Loucy (cell line): ENCODE data around the gene VIPR2.
"Not testable (repeated sequence)": the region's sequence is repeated elsewhere in the genome, so short reads cannot be mapped to it uniquely, and the experiment has no call there.

Experiments
- H2AFZ ChIP-seq: fragments of 200-600 bp; sonication (generic); 2 replicates; pipeline ENCODE4 v1.6.0; 2016; ENCODE audit warnings: antibody characterized with exemption, mild to moderate bottlenecking, low read length, moderate library complexity
- H3F3A ChIP-seq: fragments of 200-600 bp; 2 replicates; pipeline ENCODE4 v1.6.0; 2016; ENCODE audit warnings: antibody characterized with exemption, low read depth, mild to moderate bottlenecking
- H3K27me3 ChIP-seq: fragments of 200-600 bp; sonication (generic); 2 replicates; pipeline ENCODE4 v1.6.1; 2014; ENCODE audit warnings: low read length, mild to moderate bottlenecking; ENCODE audit not compliant: insufficient read depth, poor library complexity, severe bottlenecking
- H3K36me3 ChIP-seq: fragments of 200-600 bp; sonication (generic); 2 replicates; pipeline ENCODE4 v1.6.1; 2016; ENCODE audit warnings: low read length; ENCODE audit not compliant: insufficient read depth
- H3K4me1 ChIP-seq: fragments of 200-600 bp; sonication (generic); 2 replicates; pipeline ENCODE4 v1.5.1; 2014; ENCODE audit warnings: low read length, mild to moderate bottlenecking; ENCODE audit not compliant: insufficient read depth, poor library complexity, severe bottlenecking
- H3K4me2 ChIP-seq: fragments of 200-600 bp; sonication (generic); 2 replicates; pipeline ENCODE4 v1.6.0; 2014; ENCODE audit warnings: antibody characterized with exemption, low read length, low read depth, mild to moderate bottlenecking; ENCODE audit not compliant: poor library complexity, severe bottlenecking
- H3K4me3 ChIP-seq: fragments of 200-600 bp; sonication (generic); 2 replicates; pipeline ENCODE4 v1.5.1; 2014; ENCODE audit warnings: low read length, mild to moderate bottlenecking, mixed read lengths; ENCODE audit not compliant: poor library complexity, severe bottlenecking
- H3K79me2 ChIP-seq: fragments of 200-600 bp; sonication (generic); 2 replicates; pipeline ENCODE4 v1.6.1; 2014; ENCODE audit warnings: low read length; ENCODE audit not compliant: insufficient read depth
- H3K9ac ChIP-seq: fragments of 200-600 bp; sonication (generic); 2 replicates; pipeline ENCODE4 v1.6.0; 2014; ENCODE audit warnings: mild to moderate bottlenecking, low read depth, low read length, moderate library complexity; ENCODE audit not compliant: poor library complexity, severe bottlenecking
- H3K9me2 ChIP-seq: fragments of 200-600 bp; sonication (generic); replicated peaks from 2 replicates; pipeline ENCODE4 v1.6.1; 2016; ENCODE audit warnings: low read depth, low read length, mixed read lengths
- H3K9me3 ChIP-seq: fragments of 200-600 bp; sonication (generic); 2 replicates; pipeline ENCODE4 v1.6.1; 2014; ENCODE audit warnings: mild to moderate bottlenecking, antibody characterized with exemption, low read length, low read depth; ENCODE audit not compliant: insufficient read depth
- H4K20me1 ChIP-seq: fragments of 200-600 bp; sonication (generic); 2 replicates; pipeline ENCODE4 v1.6.0; 2014; ENCODE audit warnings: antibody characterized with exemption, low read length, mild to moderate bottlenecking; ENCODE audit not compliant: insufficient read depth, poor library complexity, severe bottlenecking
- EZH2phosphoT487 ChIP-seq: fragments of 200-600 bp; IDR thresholded peaks from 2 replicates; pipeline ENCODE4 v1.6.1; 2018; ENCODE audit warnings: antibody characterized with exemption, mild to moderate bottlenecking, moderate library complexity, borderline replicate concordance
- TF ChIP-seq, protein P1 (sequence below): fragments of 200-600 bp; sonication (generic); conservative IDR thresholded peaks from 2 replicates; pipeline ENCODE4 v1.5.1; 2014; ENCODE audit warnings: mild to moderate bottlenecking, antibody characterized with exemption, low read length

The VIPR2 gene

DNA sequence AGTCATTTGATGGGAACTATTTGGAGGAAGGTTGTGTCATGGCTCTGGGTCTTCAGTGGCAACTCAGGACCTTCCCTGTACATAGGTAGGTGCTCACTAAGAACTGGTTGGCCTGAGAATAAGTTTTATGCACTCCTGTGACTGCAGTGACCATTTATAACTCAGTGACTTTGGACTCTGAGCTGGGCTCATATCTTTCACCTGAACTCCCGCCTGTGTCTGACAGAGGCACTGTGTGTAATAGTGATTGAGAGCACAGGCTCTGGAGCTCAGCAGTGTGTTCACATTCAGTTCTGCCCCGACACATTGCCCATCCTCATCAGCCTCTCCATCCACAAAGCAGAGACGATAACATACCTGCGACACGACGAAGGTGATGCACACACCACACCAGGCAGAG is 34.6 kb upstream of the VIPR2 start:
- no peak overlapping the region for H2AFZ ChIP-seq
- H3K9me2 ChIP-seq, result no peaks in the 10 kb centered on the region
- H3K9ac ChIP-seq, result no peak overlapping the region
- no peak overlapping the region for H3K4me3 ChIP-seq
- no peaks in the 10 kb centered on the region for H3K27me3 ChIP-seq
- no peak overlapping the region for H3K4me2 ChIP-seq
- no peaks in the 10 kb centered on the region for H3K36me3 ChIP-seq
- H3K4me1 ChIP-seq, result no peaks in the 10 kb centered on the region
- H4K20me1 ChIP-seq, result no peaks in the 10 kb centered on the region
- peaks cover 35% of the 10 kb centered on the region for H3K9me3 ChIP-seq
- H3F3A ChIP-seq, result no peaks in the 10 kb centered on the region
- no peaks in the 10 kb centered on the region for H3K79me2 ChIP-seq
- no peak for TF ChIP-seq EZH2phosphoT487
- TF ChIP-seq, protein P1, sequence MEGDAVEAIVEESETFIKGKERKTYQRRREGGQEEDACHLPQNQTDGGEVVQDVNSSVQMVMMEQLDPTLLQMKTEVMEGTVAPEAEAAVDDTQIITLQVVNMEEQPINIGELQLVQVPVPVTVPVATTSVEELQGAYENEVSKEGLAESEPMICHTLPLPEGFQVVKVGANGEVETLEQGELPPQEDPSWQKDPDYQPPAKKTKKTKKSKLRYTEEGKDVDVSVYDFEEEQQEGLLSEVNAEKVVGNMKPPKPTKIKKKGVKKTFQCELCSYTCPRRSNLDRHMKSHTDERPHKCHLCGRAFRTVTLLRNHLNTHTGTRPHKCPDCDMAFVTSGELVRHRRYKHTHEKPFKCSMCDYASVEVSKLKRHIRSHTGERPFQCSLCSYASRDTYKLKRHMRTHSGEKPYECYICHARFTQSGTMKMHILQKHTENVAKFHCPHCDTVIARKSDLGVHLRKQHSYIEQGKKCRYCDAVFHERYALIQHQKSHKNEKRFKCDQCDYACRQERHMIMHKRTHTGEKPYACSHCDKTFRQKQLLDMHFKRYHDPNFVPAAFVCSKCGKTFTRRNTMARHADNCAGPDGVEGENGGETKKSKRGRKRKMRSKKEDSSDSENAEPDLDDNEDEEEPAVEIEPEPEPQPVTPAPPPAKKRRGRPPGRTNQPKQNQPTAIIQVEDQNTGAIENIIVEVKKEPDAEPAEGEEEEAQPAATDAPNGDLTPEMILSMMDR, result no peak

DNA sequence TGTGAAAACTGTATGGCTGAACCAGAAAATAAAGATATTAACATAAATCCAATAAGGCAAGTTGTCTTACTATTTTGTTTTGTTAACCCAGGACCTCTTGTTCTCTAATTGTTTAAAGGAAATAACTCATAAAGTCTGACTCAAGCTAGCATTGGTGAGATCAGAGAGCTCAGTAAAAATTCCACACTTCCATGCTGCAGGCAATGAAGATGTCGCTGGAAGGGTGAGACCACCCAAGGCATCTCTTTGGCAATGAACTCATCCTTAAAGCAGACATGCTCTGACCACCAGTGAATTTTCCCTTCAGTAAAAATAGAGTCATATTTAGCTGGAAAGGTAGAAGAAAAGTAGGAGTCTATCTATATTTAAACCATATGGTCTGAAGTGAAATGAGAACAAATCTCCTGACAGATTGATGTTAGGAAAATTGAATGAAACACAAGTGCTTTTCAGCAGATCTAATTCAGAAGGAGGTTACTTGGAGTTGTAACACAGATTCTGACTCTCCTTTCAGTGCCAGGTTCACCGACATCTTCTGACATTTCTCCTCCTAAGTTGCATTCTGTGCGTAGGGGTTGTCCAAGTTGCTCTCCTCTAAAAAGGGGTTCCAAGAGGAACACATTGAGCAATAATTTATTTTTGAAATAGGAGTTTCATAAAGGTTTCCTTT is 32.8 kb upstream of the VIPR2 start:
- Histone ChIP-seq H3F3A (no peaks in the 10 kb centered on the region), H3K79me2 (no peaks in the 10 kb centered on the region), H3K4me1 (no peaks in the 10 kb centered on the region), H3K4me3 (no peak overlapping the region), H3K9ac (no peak overlapping the region), H3K9me2 (no peaks in the 10 kb centered on the region), H4K20me1 (no peaks in the 10 kb centered on the region), H3K36me3 (no peaks in the 10 kb centered on the region), H3K9me3 (peaks cover 34% of the 10 kb centered on the region), H3K27me3 (no peaks in the 10 kb centered on the region), H3K4me2 (no peak overlapping the region), H2AFZ (no peak overlapping the region)
- TF ChIP-seq, protein P1, result no peak
- TF ChIP-seq EZH2phosphoT487, result no peak

DNA sequence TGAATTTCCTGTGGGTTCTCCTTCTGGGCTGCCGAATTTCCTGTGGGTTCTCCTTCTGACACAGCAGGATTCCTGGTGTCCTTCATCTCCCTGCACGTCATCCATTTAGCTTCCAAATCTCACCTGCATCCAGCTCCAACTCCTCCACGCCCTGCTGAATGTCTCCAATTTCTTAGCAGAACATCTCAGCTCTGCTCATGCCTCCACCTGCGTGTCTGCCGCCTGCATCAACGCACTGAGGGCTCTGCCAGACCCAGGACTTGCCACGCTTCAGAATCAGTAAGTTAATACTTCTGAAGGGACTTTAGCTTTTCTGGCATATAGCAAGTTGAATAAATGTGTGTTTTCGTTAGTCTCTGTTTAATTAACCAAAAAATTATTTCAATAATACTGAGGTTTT is 31.1 kb upstream of the VIPR2 start:
- no peaks in the 10 kb centered on the region for H4K20me1 ChIP-seq
- H3K9me3 ChIP-seq, result peaks cover 28% of the 10 kb centered on the region
- no peaks in the 10 kb centered on the region for H3K9me2 ChIP-seq
- H3K9ac ChIP-seq, result no peak overlapping the region
- H3K27me3 ChIP-seq, result no peaks in the 10 kb centered on the region
- H3K4me1 ChIP-seq, result no peaks in the 10 kb centered on the region
- H3K36me3 ChIP-seq, result no peaks in the 10 kb centered on the region
- H3F3A ChIP-seq, result no peaks in the 10 kb centered on the region
- no peaks in the 10 kb centered on the region for H3K79me2 ChIP-seq
- H3K4me3 ChIP-seq, result no peak overlapping the region
- no peak for TF ChIP-seq EZH2phosphoT487
- TF ChIP-seq, protein P1, result no peak
- no peak overlapping the region for H2AFZ ChIP-seq
- no peak overlapping the region for H3K4me2 ChIP-seq

DNA sequence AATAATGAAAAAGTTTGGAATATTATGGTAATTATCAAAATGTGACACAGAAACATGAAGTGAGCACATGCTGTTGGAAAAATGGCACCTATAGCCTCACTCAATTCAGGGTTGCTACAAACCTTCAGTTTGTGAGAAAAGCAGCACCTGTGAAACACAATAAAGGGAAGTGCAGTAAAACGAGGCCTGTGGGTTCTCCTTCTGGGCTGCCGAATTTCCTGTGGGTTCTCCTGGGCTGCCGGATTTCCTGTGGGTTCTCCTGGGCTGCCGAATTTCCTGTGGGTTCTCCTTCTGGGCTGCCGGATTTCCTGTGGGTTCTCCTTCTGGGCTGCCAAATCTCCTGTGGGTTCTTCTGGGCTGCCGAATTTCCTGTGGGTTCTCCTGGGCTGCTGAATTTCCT is 30.4 kb upstream of the VIPR2 start:
- H2AFZ ChIP-seq, H3K4me2 ChIP-seq, H3K27me3 ChIP-seq, H3K4me1 ChIP-seq, H3K36me3 ChIP-seq, H3K4me3 ChIP-seq, H4K20me1 ChIP-seq, H3K9me2 ChIP-seq, H3K79me2 ChIP-seq, H3K9ac ChIP-seq, H3F3A ChIP-seq: not testable (repeated sequence)
- peaks cover 35% of the 10 kb centered on the region for H3K9me3 ChIP-seq
